ENCODE data around the gene NUDT7.

- TF ChIP-seq CTCF (tag by site-specific recombination; IDR thresholded peaks at IDR 0.05) (no peak), ZNF302 (tag by site-specific recombination; IDR thresholded peaks at IDR 0.05; ENCODE audit: low read depth) (no peak), KLF16 (tag by site-specific recombination; IDR thresholded peaks at IDR 0.05) (no peak), ZNF707 (tag by site-specific recombination; IDR thresholded peaks at IDR 0.05) (no peak)
- TF ChIP-seq, protein P1, sequence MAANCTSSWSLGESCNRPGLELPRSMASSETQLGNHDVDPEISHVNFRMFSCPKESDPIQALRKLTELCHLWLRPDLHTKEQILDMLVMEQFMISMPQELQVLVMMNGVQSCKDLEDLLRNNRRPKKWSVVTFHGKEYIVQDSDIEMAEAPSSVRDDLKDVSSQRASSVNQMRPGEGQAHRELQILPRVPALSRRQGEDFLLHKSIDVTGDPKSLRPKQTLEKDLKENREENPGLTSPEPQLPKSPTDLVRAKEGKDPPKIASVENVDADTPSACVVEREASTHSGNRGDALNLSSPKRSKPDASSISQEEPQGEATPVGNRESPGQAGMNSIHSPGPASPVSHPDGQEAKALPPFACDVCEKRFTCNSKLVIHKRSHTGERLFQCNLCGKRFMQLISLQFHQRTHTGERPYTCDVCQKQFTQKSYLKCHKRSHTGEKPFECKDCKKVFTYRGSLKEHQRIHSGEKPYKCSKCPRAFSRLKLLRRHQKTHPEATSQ (tag by site-specific recombination; IDR thresholded peaks at IDR 0.05): no peak
These were observed 55.4 kb downstream of the NUDT7 start for GRCh38 chr16:77777745-77778144.

All from HEK293 (cell line).